Spleen (tissue), 11 donors: ENCODE results near the gene PSMD1. TPM values are rescaled to one million over a fixed set of nuclear protein-coding genes. Genes with fewer than 3 reads are reported as not detected.

Experiments
- DNase-seq: peaks from one replicate; pipeline ENCODE4 v3.0.0-alpha.2; 2020
- H3K27ac ChIP-seq, 8 donors: fragments of 200-600 bp; sonication (generic) in 7 of 8; 1 replicate in 4 of 8; 2 replicates in 4 of 8; pipeline versions ENCODE4 v1.5.0 to v1.8.0; 2016 to 2021; ENCODE audit warnings: inconsistent platforms in 4 of 8, mild to moderate bottlenecking in 4 of 8, moderate library complexity in 1 of 8
- H3K27me3 ChIP-seq, 7 donors: fragments of 200-600 bp; sonication (generic) in 6 of 7; replicated peaks in 1 of 7; 1 replicate in 4 of 7; 2 replicates in 3 of 7; pipeline versions ENCODE4 v1.5.0 to v1.8.0; 2016 to 2021; ENCODE audit warnings: inconsistent platforms in 3 of 7, mild to moderate bottlenecking in 1 of 7
- H3K36me3 ChIP-seq, 6 donors: fragments of 200-600 bp; sonication (generic) in 5 of 6; 1 replicate in 4 of 6; 2 replicates in 2 of 6; pipeline versions ENCODE4 v1.5.0 to v1.8.0; 2016 to 2021; ENCODE audit warnings: inconsistent platforms in 2 of 6
- H3K4me1 ChIP-seq, 6 donors: fragments of 200-600 bp; sonication (generic) in 5 of 6; 1 replicate in 3 of 6; 2 replicates in 3 of 6; pipeline versions ENCODE4 v1.5.0 to v1.8.0; 2016 to 2021; ENCODE audit warnings: inconsistent platforms in 3 of 6
- H3K4me3 ChIP-seq, 8 donors: fragments of 200-600 bp; sonication (generic) in 7 of 8; 1 replicate in 4 of 8; 2 replicates in 4 of 8; pipeline versions ENCODE4 v1.5.0 to v1.8.0; 2016 to 2021; ENCODE audit warnings: inconsistent platforms in 4 of 8, mild to moderate bottlenecking in 4 of 8, moderate library complexity in 2 of 8
- H3K9me3 ChIP-seq, 8 donors: fragments of 200-600 bp; sonication (generic) in 7 of 8; 1 replicate in 4 of 8; 2 replicates in 4 of 8; pipeline versions ENCODE4 v1.5.0 to v1.8.0; 2016 to 2021; ENCODE audit warnings: inconsistent platforms in 4 of 8
- CTCF ChIP-seq, 11 experiments: fragments of 200-600 bp in 7 of 11; fragments of 450-650 bp in 4 of 11; sonication (generic) in 4 of 11; IDR thresholded peaks in 8 of 11; conservative IDR thresholded peaks in 3 of 11; 1 replicate in 7 of 11; 2 replicates in 4 of 11; pipeline versions ENCODE4 v1.4.0 to v1.8.0; 2016 to 2021; ENCODE audit warnings: antibody characterized with exemption in 11 of 11, inconsistent platforms in 4 of 11, mild to moderate bottlenecking in 1 of 11
- POLR2A ChIP-seq, 3 donors: fragments of 450-650 bp; IDR thresholded peaks; one replicate each; pipeline ENCODE4 v1.5.1; 2017; ENCODE audit warnings: antibody characterized with exemption in 3 of 3, mild to moderate bottlenecking in 1 of 3
- POLR2AphosphoS5 ChIP-seq, 3 donors: sonication (generic); formaldehyde crosslinking; IDR thresholded peaks; one replicate each; pipeline ENCODE4 v1.5.1; 2017; ENCODE audit warnings: antibody characterized with exemption in 3 of 3
- WGBS, 5 donors: extraction: QIAGEN DNeasy Blood & Tissue Kit in 3 of 5; methylation state at CpG; one replicate each; pipeline versions ENCODE4 v1.1.5 to v1.1.7; 2013 to 2018; 5-methylcytosine and 5-hydroxymethylcytosine counted together
- intact Hi-C: fragments of 100-400 bp; cut with DNase I; formaldehyde crosslinking; loops from one replicate; pipeline ENCODE4 v1.15.0; 2023; ENCODE audit warnings: low total_unique reads
- polyA plus RNA-seq, 3 donors: library from polyadenylated mRNA; stranded (reverse); fragments of 200-250 nt; gene quantifications; one replicate each; pipeline ENCODE4 v1.2.1, GENCODE V29; 2013
- total RNA-seq, 7 donors: library from RNA; depleted of rRNA in 3 of 7; stranded (reverse); fragments of >200 nt in 3 of 7; fragmentation: NEBNext Ultra II Directional in 4 of 7; extraction: Animal tissue kit (Norgen Biotek cat#: 25700) in 4 of 7; gene quantifications; one replicate each; pipeline versions ENCODE4 v1.1.0 to v1.2.1, GENCODE V29; 2016 to 2021
- donor health status: healthy with polysubstance abuse.
- donor health status: DM: no; HTN: no; CAD: no; lungs with moderate emphysema.
- donor health status: DM: no; HTN: no; CAD: no.
- donor health status: Bipolar disorder and iron deficiency.
- donor health status: healthy.
- donor health status: DM: no; HTN: no; CAD: no.
- donor health status: DM: yes; HTN: yes; CAD: no.

PSMD1 gene
- total and polyA plus RNA-seq, 10 donors = 21.2 to 81.2 (median 53.4) TPM

DNA sequence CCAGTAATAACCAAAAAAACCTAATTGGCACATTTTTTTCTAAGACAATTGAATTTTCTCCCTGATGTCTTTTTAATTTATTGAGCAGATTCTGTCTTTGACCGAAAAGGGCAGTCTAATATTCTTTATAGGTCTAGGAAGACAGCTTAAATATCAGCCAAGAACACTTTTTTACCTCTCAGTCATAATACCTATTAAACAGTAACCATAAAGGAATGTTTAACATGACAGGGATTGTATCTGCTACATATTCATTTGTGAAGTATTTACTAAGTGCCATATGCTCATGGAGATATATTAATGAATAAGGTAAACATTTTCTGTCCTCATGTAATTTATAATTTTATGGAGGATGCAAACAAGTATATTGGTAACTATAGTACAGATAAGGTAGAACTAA, 71.3 kb downstream of the PSMD1 start:
- no peaks in the 10 kb centered on the region for H3K9me3 ChIP-seq
- no peak overlapping the region for H3K27ac ChIP-seq
- H3K36me3 ChIP-seq = no peaks in the 10 kb centered on the region
- no peak overlapping the region for H3K4me3 ChIP-seq
- H3K4me1 ChIP-seq = peaks cover 0 to 40% (median 21%) of the 10 kb centered on the region in 6 donors
- intact Hi-C loops = no loop called here
- WGBS, 5 donors = 93 to 98% (median 98%) methylated on average over 1 of the region's 1 CpG
- H3K27me3 ChIP-seq = no peaks in the 10 kb centered on the region
- TF ChIP-seq CTCF (IDR thresholded peaks at IDR 0.05 in 8 of 11, conservative IDR thresholded peaks at IDR 0.05 in 3 of 11) (no peak), POLR2A (IDR thresholded peaks at IDR 0.05) (no peak), POLR2AphosphoS5 (IDR thresholded peaks at IDR 0.05) (no peak)
- DNase-seq = no peak

- Histone ChIP-seq H3K27me3 (no peaks in the 10 kb centered on the region), H3K27ac (no peak overlapping the region), H3K4me3 (no peak overlapping the region), H3K9me3 (no peaks in the 10 kb centered on the region), H3K4me1 (peaks cover 0 to 35% (median 17%) of the 10 kb centered on the region in 6 donors), H3K36me3 (no peaks in the 10 kb centered on the region)
- TF ChIP-seq POLR2A (IDR thresholded peaks at IDR 0.05) = no peak
- no peak for TF ChIP-seq POLR2AphosphoS5 (IDR thresholded peaks at IDR 0.05)
- TF ChIP-seq CTCF (IDR thresholded peaks at IDR 0.05 in 8 of 11, conservative IDR thresholded peaks at IDR 0.05 in 3 of 11) = no peak
- DNase-seq = no peak
- intact Hi-C loops = no loop called here
Observed at GRCh38 chr2:231128541-231128940, 71.9 kb downstream of the PSMD1 start.

GRCh38 chr2:231129216-231129615, 72.5 kb downstream of the PSMD1 start:
- Histone ChIP-seq H3K4me1 (peaks cover 0 to 35% (median 11%) of the 10 kb centered on the region in 6 donors), H3K9me3 (no peaks in the 10 kb centered on the region), H3K4me3 (no peak overlapping the region), H3K27me3 (no peaks in the 10 kb centered on the region), H3K36me3 (no peaks in the 10 kb centered on the region), H3K27ac (no peak overlapping the region)
- 89 to 100% (median 98%) methylated on average over 1 of the region's 1 CpG for WGBS, 5 donors
- DNase-seq = no peak
- TF ChIP-seq POLR2A (IDR thresholded peaks at IDR 0.05) (no peak), POLR2AphosphoS5 (IDR thresholded peaks at IDR 0.05) (no peak), CTCF (IDR thresholded peaks at IDR 0.05 in 8 of 11, conservative IDR thresholded peaks at IDR 0.05 in 3 of 11) (no peak)
- intact Hi-C loops = no loop called here

DNA sequence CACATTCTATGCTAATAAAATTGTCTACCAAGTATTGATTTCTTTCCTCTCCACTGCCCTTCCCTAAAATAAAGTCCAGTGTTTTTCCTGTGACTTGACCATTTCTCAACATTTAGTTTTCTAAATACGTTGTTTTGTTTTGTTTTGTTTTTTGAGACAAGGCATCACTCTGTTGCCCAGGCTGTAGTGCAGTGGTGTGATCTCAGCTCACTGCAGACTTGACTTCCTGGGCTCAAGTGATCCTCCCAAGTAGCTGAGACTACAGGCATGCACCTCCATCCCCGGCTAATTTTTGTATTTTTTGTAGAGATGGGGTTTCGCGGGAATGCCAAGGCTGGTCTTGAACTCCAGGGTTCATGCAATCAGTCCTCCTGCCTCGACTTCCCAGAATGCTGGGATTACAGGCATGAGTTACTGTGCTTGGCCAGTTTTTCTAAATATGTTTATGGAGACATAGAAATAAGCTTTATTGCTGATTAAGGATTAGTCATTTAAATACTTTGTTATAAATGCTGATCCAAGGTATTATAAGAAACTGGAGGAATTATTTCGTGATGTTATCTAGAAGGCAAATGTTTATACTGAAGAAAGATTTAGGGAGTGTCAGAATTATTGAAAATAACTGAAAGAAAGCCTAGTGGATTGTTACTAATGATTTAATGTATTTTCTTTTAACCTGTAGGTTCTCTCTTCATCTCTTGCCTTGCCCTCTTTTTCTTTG, 73.8 kb downstream of the PSMD1 start:
- Histone ChIP-seq H3K9me3 (no peaks in the 10 kb centered on the region), H3K36me3 (no peaks in the 10 kb centered on the region), H3K4me3 (no peak overlapping the region), H3K27me3 (no peaks in the 10 kb centered on the region), H3K4me1 (peaks cover 0 to 35% (median 11%) of the 10 kb centered on the region in 6 donors), H3K27ac (no peak overlapping the region)
- intact Hi-C loops = no loop called here
- no peak for DNase-seq
- WGBS, 5 donors = 93 to 97% (median 95%) methylated on average over 6 of the region's 6 CpGs
- TF ChIP-seq POLR2AphosphoS5 (IDR thresholded peaks at IDR 0.05) = no peak
- TF ChIP-seq POLR2A (IDR thresholded peaks at IDR 0.05) = no peak
- no peak for TF ChIP-seq CTCF (IDR thresholded peaks at IDR 0.05 in 8 of 11, conservative IDR thresholded peaks at IDR 0.05 in 3 of 11)
